Endometrial microvascular endothelial cells (primary cell): ENCODE results near the gene MYOT. TPM values are rescaled to one million over a fixed set of nuclear protein-coding genes. Genes with fewer than 3 reads are reported as not detected.

ENCODE experiments used
- in situ Hi-C: cut with HindIII; loops from 2 replicates; pipeline ENCODE4 v1.10.0; 2017; ENCODE audit warnings: low sequenced_read_pairs, low pct_unique_long_range_greater_than_20kb; ENCODE audit errors: inconsistent ontology term
- total RNA-seq: library from RNA; depleted of rRNA; stranded (reverse); fragments of >200 nt; gene quantifications from one replicate; pipeline ENCODE4 v1.2.3, GENCODE V29; 2015; ENCODE audit errors: inconsistent ontology term

Gene MYOT, protein sequence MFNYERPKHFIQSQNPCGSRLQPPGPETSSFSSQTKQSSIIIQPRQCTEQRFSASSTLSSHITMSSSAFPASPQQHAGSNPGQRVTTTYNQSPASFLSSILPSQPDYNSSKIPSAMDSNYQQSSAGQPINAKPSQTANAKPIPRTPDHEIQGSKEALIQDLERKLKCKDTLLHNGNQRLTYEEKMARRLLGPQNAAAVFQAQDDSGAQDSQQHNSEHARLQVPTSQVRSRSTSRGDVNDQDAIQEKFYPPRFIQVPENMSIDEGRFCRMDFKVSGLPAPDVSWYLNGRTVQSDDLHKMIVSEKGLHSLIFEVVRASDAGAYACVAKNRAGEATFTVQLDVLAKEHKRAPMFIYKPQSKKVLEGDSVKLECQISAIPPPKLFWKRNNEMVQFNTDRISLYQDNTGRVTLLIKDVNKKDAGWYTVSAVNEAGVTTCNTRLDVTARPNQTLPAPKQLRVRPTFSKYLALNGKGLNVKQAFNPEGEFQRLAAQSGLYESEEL
- not detected for total RNA-seq

DNA sequence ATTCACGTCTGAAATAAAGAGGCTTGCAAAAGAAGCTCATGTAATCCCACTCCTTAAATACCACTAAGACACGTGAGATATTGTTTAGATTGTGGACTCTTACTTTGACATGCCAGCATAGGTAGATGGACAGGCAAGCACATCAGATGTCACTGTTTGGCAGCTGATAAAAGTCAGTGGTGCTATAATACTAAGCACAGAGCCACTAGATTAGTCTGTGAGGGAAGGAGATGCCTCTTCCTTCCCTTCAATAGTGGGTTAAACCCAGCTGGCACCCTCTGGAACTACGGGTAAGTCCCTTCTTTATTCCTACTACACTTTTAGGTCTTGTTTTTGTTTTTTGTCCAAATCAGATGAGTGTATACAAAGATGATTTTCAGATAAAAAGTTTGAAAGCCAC, at the start of gene MYOT:
MYOT (plus strand) TSS at position 197 of the 400 bp plus-strand sequence. CDS start 2,792 bp downstream, outside the sequence.
- in situ Hi-C loops, result no loop called here

DNA sequence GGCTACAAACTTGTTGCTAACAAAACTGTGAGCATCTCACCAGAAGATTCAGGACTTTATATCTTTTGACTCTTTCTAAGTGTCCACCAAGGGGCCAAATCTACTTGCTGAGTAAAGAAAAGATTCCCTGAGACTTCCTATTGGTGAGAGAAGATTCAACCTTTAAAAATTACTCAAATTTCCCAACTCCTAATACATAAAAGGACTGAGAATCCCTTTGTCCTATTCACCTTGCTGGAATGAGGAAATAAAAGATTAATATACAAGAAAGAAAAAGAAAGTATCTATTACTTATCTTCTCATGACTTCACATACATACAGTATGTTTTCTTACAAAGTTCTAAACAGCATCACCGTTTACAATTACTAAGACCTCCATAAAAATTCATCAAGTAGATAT, 47.9 kb upstream of the MYOT start:
- in situ Hi-C loops, result no loop called here

DNA sequence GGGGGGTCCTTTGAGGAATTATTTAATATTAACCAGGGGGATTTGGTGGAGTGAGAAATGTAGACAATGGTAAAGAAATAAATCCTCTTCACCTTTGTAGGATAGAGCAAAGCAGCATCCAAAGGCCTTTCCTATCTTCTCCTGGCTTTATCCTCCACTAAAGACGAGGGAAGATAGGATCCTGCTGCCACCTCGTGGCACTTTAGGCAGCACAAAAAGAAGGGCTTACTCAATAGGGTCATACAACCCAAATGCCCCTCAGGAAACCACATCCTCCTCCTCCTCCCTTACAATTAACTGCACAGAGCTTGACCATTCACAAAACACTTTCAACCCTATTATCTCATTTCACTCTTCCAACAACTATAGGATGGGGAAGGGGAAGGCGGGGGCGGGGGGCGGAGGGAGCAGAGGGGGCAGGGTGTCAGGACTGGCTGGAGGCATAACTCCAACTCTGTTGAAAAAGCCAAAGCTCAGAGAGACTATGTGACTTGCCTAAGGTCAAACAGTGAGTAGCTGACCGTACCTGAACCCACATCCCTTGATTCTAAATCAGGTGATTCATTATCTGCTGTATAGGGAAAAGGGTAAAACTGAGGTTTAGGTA, 45.4 kb upstream of the MYOT start:
- in situ Hi-C loops, result no loop called here

DNA sequence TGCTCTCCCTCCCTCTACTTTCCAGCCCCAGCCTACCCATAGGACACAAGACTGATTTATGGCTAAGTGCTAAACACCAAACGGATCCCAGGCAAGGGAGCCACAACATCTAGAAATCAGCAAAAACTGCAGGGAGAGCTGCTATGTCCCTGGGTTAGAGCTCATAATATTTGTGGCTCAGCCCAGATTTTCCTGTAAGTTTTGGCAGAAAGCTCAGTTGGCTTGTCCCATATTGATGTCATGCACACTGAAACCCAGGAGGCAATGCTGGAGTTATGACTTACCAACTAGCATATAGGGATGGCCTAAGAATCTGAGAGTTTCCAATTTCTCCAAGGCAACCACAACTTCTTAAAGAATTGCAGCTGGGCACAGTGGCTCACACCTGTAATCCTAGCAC, 44.7 kb upstream of the MYOT start:
- in situ Hi-C loops, result no loop called here

DNA sequence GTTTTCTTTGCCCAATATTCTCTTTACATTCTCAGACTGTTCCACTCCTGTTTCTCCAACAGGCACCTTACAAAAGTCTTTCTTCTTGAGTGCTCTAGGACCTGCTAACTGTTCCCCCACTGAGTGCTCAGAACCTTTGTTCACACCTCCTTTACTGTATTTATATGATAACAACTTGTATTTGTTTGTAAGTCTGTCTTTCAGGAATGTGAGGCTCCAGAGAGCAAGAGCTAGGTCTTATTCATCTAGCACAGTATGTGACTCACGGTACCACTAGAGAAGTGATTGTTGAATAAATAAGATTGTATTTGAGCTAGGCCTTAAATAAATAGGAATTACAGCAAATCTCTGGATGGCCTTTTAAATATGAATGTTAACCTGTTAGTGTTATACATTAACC, 42.5 kb upstream of the MYOT start:
- in situ Hi-C loops, result no loop called here

DNA sequence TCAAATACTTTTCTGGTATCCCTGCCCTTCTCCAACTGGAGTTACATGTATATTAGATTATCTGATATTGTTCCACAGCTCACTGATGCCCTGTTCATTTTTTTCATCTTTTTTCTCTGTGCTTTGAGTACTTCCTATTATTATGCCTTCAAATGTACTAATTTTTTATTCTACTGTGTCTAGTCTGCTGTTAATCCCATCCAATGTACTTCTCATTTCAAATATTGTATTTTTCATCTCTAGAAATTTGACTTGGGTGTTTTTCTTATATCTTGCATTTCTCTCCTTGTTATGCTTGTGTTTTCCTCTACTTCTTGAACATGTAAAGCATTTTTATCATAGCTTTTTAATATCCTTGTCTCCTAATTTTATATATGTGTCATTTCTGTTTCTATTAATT, 41.6 kb upstream of the MYOT start:
- in situ Hi-C loops, result no loop called here

DNA sequence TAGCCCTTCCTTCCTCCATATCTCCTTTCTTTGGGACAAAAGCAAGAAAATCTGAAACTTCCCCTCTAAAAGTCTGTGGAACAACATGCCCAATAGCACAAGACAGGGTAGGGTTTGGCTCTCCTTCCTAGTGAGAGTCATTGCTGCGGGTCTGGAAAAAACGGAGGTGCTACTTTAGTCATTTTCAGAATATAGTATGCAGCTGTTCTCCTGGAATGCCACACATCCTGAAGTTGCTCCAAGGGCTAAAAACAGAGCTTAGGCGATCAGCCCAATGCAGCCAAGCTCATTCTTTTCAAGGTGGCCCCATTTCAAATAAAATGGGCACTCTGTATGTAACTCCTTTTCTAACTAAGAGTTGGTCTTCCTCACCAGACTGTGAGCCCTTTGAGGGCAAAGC, 39.5 kb upstream of the MYOT start:
- in situ Hi-C loops, result no loop called here

DNA sequence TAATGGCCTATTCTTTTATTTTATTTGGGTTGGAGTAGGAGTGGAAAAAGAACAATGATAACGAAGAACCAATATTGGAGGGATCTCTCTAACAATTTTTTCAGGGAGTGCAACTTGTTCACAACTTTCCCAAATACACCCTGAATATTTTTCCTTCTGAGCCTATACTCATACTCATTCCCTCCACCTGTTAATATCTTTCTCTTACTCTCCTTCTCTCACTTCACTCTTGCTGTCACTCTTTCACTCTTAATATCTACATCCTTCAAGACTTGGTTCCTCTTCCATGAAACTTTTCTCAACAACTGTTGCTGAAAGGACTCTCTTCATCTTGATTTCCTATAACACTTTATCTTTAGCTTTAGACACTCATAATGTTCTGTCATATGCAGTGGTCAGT, 39.0 kb upstream of the MYOT start:
- in situ Hi-C loops, result no loop called here

DNA sequence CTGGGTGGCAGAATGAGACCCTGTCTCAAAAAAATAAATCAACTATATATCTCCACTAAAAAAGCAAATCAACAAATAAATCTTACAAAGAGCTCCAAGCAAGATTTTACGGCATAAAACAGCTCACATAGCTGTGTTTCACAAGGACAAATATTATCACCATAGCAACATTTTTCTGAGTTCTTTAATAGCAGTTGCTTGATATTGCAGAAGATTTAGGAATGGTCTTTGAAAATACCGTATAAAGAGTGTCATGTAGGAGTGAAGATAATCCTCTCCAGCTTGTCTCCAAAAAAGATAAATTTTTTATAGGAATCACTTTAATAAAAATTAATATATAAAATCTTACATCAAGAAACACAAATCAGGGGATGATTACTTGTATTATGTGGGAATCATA, 36.6 kb upstream of the MYOT start:
- in situ Hi-C loops, result no loop called here

DNA sequence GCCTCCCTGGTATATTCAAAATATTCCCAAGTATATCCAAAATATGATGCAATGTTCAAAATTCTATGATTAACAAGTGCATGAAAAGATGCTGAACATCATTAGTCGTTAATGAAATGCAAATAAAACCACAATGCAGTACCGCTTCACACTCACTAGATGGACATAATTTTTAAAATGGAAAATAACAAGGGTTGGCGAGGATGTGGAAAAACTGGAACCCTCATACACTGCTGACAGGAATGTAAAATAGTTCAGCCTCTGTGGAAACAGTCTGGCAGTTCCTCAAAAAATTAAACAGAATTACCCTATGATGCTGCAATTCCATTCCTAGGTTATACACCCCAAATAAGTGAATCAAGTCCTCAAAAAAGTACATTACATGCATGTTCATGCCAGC, 36.1 kb upstream of the MYOT start:
- in situ Hi-C loops, result no loop called here

DNA sequence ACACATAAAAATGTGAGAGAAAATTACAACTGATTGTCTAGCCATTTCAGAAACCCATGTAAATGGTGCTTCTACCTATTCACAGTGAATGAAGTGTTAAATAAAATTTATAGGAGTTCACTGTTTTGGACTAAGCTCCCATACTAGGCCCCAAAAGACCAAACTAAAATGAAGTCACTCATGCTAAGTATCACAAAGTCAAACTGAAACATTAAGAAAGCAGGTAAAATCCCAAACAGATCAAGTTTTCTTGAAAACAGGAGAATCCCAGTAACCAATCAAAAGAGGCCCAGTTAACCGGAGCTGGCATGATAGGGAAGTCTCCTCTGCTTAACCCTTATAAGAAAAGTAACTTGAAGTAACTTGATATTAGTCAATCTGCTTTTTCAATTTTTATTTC, 35.2 kb upstream of the MYOT start:
- in situ Hi-C loops, result no loop called here

DNA sequence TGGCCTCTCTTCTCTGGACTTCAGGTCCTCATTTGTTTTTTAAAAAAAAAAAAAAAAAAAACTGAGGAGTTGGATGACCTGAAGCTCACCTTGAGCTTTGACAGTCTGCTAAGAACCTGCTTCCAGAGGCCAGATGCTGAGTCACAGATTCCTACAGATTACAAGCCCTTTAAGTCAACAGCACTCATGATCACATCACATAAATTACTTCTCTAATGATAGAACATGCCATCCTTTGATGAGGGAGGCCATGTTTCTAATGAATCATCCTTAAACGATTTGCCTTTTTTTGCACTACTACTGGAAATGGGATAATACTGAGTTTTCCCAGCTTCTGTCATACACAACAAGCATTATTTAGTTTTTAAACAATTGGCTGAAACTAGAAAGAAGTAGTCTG, 34.2 kb upstream of the MYOT start:
- in situ Hi-C loops, result no loop called here

DNA sequence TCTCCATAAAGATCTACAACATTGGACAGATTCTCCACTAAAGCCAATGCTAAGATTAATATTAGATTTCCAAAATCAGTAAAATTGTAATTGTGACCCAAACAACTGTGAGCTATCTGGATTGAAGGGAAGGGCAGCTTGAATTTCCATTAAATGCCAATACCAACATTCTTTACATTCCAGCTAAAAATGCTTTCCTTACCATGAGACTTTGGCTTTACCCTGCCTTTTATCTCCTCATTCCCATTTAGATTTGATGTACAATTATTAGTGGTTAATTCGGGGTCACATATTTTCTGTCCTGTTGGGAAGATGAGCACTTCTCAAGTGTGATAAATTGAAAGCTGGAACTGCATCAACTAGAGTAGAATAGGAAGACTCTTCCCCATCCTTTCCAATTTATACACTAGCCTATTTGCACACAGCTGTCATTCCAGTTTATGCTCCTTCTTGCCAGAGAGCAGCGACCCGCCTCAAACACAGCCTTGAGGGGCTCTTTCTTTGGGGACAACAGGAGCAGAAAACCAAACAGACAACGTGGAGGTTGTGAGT, 33.1 kb upstream of the MYOT start:
- in situ Hi-C loops, result no loop called here

DNA sequence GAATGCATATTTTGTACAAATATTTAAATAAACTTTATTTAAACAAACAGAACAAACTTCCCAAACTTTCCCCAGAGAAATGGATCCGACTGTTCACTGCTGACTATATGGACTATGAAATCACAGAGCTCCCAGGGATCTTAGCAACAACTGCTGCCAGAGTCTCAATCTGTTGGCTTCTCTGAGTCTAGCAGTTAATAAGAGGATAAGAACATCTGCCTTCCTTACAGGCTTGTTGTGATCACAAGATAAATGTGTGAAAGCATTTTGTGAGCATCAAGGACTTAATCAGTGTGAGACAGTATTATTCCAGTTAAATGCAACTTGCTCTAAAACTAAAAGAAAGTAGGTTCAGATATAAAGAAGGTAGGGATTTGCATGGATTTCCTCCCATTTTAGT, 31.4 kb upstream of the MYOT start:
- in situ Hi-C loops, result no loop called here

DNA sequence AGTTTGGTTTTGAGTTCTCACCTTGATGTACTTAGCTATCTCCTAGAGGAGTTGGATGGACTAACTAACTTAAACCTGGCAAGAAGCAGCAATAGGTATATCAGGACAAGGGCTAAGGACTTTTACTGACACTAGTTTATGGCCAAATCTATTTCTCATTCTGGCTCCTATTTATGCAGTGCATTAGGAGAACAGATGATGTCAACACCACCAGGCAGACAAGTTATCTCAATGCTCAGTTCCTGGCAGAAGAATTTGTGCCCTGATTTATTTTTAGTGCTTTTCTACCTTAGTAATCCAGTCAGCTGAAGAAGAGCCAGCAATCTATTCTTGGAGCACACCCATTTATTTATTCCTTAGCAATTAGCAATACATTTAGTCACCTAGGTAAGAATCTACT, 30.7 kb upstream of the MYOT start:
- in situ Hi-C loops, result no loop called here

DNA sequence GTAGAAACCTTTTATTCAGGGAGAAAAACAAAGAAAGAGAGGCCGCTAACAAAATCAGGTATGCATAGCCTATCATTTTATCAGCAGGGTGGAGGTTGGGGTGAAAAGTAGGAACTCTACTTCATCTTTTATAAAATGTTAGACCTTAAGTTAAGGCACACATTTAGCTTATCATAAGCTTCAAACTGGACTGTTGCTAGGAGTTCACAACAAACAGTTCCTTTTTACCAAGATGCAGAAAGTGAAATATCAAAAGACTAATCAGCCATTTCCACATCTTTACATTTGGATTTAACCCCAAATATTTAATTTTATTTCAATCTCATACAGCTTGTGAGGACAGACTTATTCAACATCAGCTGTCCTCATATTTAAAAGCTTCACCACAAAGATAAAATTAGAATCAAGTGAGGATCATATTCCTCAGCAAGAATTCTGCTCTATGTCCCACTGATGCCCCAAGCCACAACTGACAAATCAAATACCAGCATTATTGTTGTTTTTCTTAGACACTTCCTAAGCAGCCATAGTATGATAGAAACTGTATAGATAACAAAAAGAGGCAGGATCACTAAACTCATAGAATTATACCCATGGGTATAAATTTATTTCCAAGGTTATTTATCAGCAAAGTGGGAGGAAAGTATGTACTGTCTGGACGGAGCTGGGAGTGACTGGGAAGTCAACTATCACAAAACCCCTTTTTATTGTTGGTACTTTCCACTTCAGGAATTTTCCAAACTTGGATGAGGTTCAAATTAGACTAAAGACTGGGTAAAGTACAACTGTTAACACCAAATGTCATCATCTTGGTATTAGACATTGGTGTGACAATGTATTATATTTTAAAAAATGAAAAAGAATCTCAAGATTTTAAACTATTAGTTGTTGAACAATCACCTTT, 29.9 kb upstream of the MYOT start:
- in situ Hi-C loops, result no loop called here

DNA sequence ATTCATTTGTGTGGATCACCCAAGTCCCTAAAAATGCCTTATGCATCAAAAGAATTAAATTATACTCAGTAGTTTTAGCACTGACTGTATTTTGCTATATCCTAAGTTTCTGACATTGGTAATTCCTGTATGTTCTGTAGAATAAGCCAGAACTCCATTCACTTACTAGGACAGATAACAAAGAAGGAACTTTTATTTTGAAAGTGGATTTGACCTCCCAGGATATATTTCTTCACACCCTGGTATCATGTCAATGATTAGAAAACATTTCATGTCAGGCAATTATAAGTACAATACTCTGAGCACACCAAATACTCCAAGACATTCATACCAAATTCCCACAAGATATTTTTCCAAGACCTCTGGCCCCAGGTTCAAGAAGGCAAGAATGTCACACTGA, 28.7 kb upstream of the MYOT start:
- in situ Hi-C loops, result no loop called here

DNA sequence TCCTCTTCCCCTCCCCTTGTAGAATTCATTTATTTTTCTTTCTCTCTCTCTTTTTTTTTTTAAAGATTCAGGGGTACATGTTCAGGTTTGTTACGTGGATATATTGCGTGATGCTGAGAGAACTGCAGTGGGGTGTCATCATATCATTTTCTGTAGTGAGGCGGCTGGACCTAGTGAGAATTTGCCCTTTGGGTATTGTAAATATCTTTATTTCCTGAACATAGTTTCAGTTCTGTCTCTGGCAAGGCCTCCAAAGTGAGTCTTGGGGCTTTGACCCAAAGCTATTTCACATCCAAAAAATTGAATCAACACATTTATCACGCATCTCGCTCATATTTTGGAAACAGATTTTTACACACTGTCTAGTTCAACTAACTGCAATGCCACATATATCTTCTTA, 25.4 kb upstream of the MYOT start:
- in situ Hi-C loops, result no loop called here

DNA sequence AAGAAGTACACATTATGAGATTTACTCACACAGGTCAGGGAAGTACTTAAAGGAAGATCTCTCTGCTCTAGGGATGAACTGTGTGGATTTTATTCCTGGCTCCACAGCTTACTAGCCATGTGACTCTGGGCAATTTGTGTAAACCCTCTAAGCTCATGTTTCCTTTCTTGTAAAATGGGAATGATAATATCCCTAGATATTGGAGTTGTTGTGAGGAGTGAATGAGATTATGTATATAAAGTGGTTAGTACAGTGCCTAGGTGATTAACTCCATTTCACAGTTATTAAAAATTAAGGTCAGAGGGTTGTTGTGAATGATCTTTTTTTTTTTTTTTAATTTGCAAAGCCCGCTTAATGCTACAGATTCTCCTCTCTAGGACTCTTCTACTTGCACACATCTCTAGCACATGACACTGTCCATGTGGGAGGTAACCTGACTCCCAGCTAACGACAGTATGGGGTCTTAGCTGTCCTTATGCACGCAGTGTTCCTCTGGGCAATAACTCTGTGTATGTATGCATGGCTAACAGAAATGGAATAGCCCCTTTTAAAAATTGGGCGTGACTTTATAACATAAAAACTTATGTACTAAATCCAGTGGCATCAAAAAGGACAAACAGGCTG, 23.9 kb upstream of the MYOT start:
- in situ Hi-C loops, result no loop called here
